Lower leg skin (tissue), 4 donors: ENCODE data around the gene RSPO1. TPM values are rescaled to one million over a fixed set of nuclear protein-coding genes. Genes with fewer than 3 reads are reported as not detected.

Source experiments
- DNase-seq, 2 donors: peaks; one replicate each; pipeline ENCODE4 v3.0.0-alpha.2; 2019; ENCODE audit warnings: low spot score in 2 of 2
- H3K4me3 ChIP-seq: fragments of 200-600 bp; sonication (generic); 2 replicates; pipeline ENCODE4 v1.5.1; 2017; ENCODE audit warnings: mild to moderate bottlenecking, low read depth; ENCODE audit not compliant: poor library complexity, severe bottlenecking
- POLR2A ChIP-seq, 2 donors: fragments of 450-650 bp; IDR thresholded peaks; one replicate each; pipeline ENCODE4 v1.6.1; 2016 to 2017; ENCODE audit warnings: antibody characterized with exemption in 2 of 2, mild to moderate bottlenecking in 1 of 2, moderate library complexity in 1 of 2
- WGBS, 2 donors: methylation state at CpG; one replicate each; pipeline ENCODE4 v1.1.5; 2018; 5-methylcytosine and 5-hydroxymethylcytosine counted together
- intact Hi-C: fragments of 100-400 bp; cut with DNase I; formaldehyde crosslinking; loops from one replicate; pipeline ENCODE4 v1.15.0; 2023; ENCODE audit warnings: low total_unique reads
- total RNA-seq, 4 donors: library from RNA; depleted of rRNA; stranded (reverse); fragments of >200 nt; gene quantifications; one replicate each; pipeline ENCODE4 v1.1.0, GENCODE V29; 2016
- TF ChIP-seq, protein P1 (sequence below), 3 donors: fragments of 450-650 bp; IDR thresholded peaks; one replicate each; pipeline ENCODE4 v1.5.1; 2016; ENCODE audit warnings: antibody characterized with exemption in 3 of 3, mild to moderate bottlenecking in 3 of 3, moderate library complexity in 2 of 3

Gene RSPO1
- total RNA-seq, 4 donors from 2014 or later, result 1.1 to 9.4 (median 6.2) TPM

- intact Hi-C loops, result loop anchor here (5.0 kb wide), 1 partner anchor 971 kb away; no protein-coding TSS in a partner anchor
- no peak for DNase-seq
- TF ChIP-seq POLR2A (IDR thresholded peaks at IDR 0.05), result no peak
- TF ChIP-seq, protein P1, sequence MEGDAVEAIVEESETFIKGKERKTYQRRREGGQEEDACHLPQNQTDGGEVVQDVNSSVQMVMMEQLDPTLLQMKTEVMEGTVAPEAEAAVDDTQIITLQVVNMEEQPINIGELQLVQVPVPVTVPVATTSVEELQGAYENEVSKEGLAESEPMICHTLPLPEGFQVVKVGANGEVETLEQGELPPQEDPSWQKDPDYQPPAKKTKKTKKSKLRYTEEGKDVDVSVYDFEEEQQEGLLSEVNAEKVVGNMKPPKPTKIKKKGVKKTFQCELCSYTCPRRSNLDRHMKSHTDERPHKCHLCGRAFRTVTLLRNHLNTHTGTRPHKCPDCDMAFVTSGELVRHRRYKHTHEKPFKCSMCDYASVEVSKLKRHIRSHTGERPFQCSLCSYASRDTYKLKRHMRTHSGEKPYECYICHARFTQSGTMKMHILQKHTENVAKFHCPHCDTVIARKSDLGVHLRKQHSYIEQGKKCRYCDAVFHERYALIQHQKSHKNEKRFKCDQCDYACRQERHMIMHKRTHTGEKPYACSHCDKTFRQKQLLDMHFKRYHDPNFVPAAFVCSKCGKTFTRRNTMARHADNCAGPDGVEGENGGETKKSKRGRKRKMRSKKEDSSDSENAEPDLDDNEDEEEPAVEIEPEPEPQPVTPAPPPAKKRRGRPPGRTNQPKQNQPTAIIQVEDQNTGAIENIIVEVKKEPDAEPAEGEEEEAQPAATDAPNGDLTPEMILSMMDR (IDR thresholded peaks at IDR 0.05), result no peak
- no peak overlapping the region for H3K4me3 ChIP-seq
- 47 to 54% methylated on average over 5 of the region's 5 CpGs for WGBS, 2 donors
Measured at GRCh38 chr1:37631036-37631435, 3.7 kb downstream of the RSPO1 start.

DNA sequence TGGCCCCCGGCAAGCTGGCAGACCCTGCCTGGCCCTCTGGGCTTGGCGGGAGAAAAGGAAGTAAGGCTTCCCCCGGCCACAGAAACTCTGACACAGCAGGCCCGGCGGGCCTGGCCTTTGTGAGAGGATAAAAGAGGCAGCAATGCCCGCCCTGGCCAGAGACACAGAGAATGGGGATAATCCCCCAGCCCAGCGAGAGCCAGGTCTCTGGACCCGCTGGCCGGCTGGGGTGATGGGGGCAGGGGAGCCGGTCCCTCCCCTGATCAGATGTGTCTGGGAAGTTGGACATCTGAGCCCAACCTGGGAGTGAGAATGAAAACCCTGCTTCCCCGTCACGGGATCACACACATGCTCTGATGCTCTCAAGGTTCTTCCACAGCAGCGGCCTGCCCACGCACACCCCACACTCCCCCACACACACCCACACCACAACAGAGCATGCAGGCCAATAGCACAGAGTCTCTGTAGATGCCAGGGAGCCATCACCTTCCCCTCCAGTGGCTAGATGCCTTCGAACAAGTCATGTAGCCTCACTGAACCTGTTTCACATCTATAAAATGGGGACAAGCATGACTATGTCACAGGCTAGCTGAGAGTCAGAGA, 4.2 kb downstream of the RSPO1 start:
- intact Hi-C loops, result loop anchor here (5.0 kb wide), 1 partner anchor 972 kb away; no protein-coding TSS in a partner anchor
- WGBS, 2 donors, result 23 to 55% methylated on average over 9 to 13 of the region's 15 CpGs
- TF ChIP-seq, protein P1 (IDR thresholded peaks at IDR 0.05), result no peak
- TF ChIP-seq POLR2A (IDR thresholded peaks at IDR 0.05), result no peak
- DNase-seq, result no peak
- no peak overlapping the region for H3K4me3 ChIP-seq

DNA sequence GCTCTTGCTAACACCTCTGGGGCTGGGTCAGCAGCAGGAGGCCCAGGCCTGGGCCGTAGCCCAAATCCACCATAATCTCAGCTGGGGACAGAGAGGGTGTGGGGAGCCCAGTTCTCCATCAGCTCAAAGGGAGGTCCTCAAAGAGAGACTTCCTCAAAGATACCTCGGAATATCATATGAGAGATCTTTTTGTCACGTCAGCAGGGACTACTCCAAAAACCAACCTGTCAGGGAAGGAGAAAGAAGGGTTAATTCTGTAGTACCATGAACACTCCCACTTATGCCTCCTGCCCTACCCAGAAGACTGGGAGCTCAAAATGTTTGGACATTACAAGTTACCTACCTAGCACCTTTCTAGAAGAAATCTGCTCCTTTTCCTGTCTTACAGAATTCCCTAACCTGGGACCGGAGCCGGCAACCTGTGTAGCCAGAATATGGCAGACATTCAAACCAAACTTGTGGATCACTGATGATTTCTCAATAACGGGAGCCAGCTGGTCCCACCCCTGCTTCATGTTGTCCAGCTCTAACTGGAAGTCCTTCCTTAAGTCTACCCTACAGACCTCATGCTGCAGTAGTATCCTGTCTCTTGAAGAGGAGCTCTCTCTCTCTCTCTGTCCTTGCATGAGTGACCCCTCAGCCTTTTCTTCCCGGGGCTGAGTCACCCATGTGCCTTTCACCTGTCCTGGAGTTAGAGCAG, 4.8 kb downstream of the RSPO1 start:
- WGBS, 2 donors, result 45 to 54% methylated on average over 7 of the region's 7 CpGs
- no peak for DNase-seq
- no peak overlapping the region for H3K4me3 ChIP-seq
- intact Hi-C loops, result loop anchor here (5.0 kb wide), 1 partner anchor 972 kb away; no protein-coding TSS in a partner anchor
- TF ChIP-seq, protein P1 (IDR thresholded peaks at IDR 0.05), result no peak
- no peak for TF ChIP-seq POLR2A (IDR thresholded peaks at IDR 0.05)

GRCh38 chr1:37629008-37629407, 5.7 kb downstream of the RSPO1 start:
- TF ChIP-seq, protein P1 (IDR thresholded peaks at IDR 0.05), result no peak
- no peak for TF ChIP-seq POLR2A (IDR thresholded peaks at IDR 0.05)
- no peak overlapping the region for H3K4me3 ChIP-seq
- DNase-seq, result no peak
- intact Hi-C loops, result no loop called here

- WGBS, 2 donors, result 77 to 89% methylated on average over 8 of the region's 8 CpGs
- TF ChIP-seq POLR2A (IDR thresholded peaks at IDR 0.05), result no peak
- TF ChIP-seq, protein P1 (IDR thresholded peaks at IDR 0.05), result no peak
- H3K4me3 ChIP-seq, result no peak overlapping the region
- no peak for DNase-seq
- intact Hi-C loops, result no loop called here
Measured at GRCh38 chr1:37628026-37628556, 6.6 kb downstream of the RSPO1 start.
